GM12891 (cell line): ENCODE data around the gene TTC9B.

Source experiments
- DNase-seq: peaks from one replicate; pipeline ENCODE4 v3.0.0; 2011; ENCODE audit warnings: low spot score; ENCODE audit not compliant: insufficient read length
- FAIRE-seq: peaks from 2 replicates; lab custom pipeline; 2011; peaks lifted over from hg19 to GRCh38; lab: Jason Lieb, UNC
- PAX5 ChIP-seq: IDR thresholded peaks from 2 replicates; pipeline ENCODE4 v1.6.1; 2011; ENCODE audit warnings: low read length, moderate library complexity, mild to moderate bottlenecking; ENCODE audit not compliant: insufficient read depth, severe bottlenecking
- POLR2A ChIP-seq: IDR thresholded peaks from 2 replicates; pipeline ENCODE4 v1.6.1; 2011; ENCODE audit warnings: low read depth, low read length, control low read depth
- POLR2AphosphoS5 ChIP-seq: IDR thresholded peaks from 2 replicates; pipeline ENCODE4 v1.6.1; 2011; ENCODE audit warnings: low read depth, low read length, control low read depth
- POU2F2 ChIP-seq: IDR thresholded peaks from 2 replicates; pipeline ENCODE4 v1.6.1; 2011; ENCODE audit warnings: low read depth, mild to moderate bottlenecking, control low read depth, low read length, moderate library complexity
- SPI1 ChIP-seq: IDR thresholded peaks from 2 replicates; pipeline ENCODE4 v1.6.1; 2011; ENCODE audit warnings: low read depth, low read length, control low read depth
- TAF1 ChIP-seq: IDR thresholded peaks from 2 replicates; pipeline ENCODE4 v1.6.1; 2011; ENCODE audit warnings: low read depth, low read length, control low read depth

Gene TTC9B

GRCh38 chr19:40249781-40250180, 31.6 kb upstream of the TTC9B start:
- FAIRE-seq (no peak), DNase-seq (no peak)
- no peak for TF ChIP-seq POU2F2
- no peak for TF ChIP-seq POLR2AphosphoS5
- TF ChIP-seq TAF1 = no peak
- no peak for TF ChIP-seq PAX5
- TF ChIP-seq SPI1 = no peak
- TF ChIP-seq POLR2A = no peak

- DNase-seq (no peak), FAIRE-seq (no peak)
- TF ChIP-seq PAX5 (no peak), POLR2A (no peak), TAF1 (no peak), POU2F2 (no peak), POLR2AphosphoS5 (no peak), SPI1 (no peak)
Observed at GRCh38 chr19:40249201-40249600, 31.0 kb upstream of the TTC9B start.

- no peak for FAIRE-seq
- no peak for DNase-seq
- TF ChIP-seq POLR2AphosphoS5 (no peak), POLR2A (no peak)
Observed at GRCh38 chr19:40247735-40248262, 29.6 kb upstream of the TTC9B start.

DNA sequence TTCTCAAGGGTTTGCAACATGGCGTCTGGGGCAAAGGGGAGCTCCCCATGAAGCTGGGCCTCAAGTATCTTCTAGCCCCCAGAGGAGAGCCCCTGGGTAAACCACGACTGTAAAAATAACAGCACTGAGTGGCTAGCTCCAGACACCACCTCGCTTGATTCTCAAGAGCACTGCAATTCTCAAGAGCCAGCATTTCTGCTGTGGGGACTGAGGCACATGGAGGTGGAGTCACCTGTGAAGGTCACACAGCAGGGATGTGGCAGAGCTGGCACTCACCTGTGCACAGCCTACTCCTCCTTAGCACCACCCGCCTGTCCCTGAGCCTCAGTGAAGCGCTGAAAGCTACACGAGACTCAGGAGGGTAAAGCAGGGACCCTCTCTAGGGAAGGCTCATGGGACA, 29.0 kb upstream of the TTC9B start:
- FAIRE-seq = no peak
- DNase-seq = no peak
- TF ChIP-seq POLR2AphosphoS5 (no peak), POLR2A (no peak), PAX5 (no peak), TAF1 (no peak), POU2F2 (no peak), SPI1 (no peak)

GRCh38 chr19:40246292-40247073, 28.3 kb upstream of the TTC9B start:
- no peak for FAIRE-seq
- DNase-seq = no peak
- TF ChIP-seq POLR2AphosphoS5 (no peak), POU2F2 (no peak), TAF1 (no peak), PAX5 (no peak), SPI1 (no peak), POLR2A (no peak)

DNA sequence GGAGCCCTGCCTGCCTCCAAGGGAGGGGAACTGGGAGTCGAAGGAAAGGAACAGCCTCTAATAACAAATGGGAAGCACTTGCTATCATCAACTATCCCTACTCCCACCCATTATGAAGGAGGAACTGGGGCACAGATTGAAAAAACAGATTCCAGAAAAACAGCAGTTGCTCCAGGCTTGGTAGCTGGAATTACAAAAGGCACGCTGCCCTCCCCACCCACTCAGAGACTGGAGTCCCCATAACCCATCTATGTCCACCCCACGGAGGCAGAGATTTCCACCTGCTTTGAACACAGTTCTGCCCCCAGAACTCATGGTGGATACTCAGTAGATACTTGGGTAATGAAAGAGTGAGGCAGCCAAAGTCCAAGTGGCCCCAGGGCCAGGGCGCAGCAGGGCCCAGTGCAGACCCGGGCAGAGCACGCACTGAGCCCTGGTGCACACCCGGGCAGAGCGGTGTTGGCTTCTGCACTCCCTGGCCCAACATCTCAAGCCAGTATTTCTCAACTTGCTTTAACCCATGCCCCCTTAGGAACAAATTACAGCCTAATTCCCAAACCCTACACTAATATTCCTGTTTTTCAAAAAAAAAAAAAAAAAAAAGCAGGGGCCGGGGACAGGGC, 27.4 kb upstream of the TTC9B start:
- TF ChIP-seq POLR2AphosphoS5 (no peak), POU2F2 (no peak), TAF1 (no peak)
- FAIRE-seq (no peak), DNase-seq (no peak)

DNA sequence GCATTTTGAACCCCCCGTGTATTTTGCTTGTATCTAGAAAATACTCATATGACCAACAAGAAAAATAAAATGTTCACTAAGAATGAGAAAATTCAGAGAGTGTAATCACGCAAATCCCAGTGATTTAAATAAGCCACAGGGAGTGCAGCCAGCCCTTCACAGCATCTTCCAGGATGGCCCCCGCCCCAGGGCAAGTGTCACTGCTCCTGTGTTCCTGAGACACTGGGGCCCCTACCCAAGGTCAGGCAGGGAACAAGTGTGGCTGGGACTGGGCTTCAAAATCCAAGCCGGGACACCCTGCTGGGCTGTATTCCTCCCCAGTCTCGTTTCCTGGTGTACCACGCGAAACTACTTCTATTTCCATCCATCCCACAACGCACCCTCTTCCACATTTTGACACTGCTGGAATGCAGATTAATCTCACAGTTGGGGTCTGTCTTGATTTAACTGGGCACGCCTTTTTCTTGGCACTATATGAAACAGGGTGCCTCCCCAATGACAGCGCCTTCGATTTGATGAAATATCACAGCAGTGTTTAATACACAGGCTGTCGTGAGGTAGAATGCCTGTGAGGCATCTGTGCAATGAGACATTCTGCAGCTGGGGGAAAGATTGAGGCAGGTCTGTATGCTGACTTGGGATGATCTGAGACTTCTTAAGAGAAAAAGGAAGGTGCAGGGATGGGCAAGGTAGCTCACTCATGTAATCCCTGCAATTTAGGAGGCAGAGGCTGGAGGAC, 26.6 kb upstream of the TTC9B start:
- TF ChIP-seq SPI1 = no peak
- TF ChIP-seq POLR2A = no peak
- TF ChIP-seq TAF1 = no peak
- no peak for TF ChIP-seq PAX5
- no peak for TF ChIP-seq POU2F2
- no peak for FAIRE-seq
- no peak for DNase-seq

GRCh38 chr19:40243181-40243580, 25.0 kb upstream of the TTC9B start:
- FAIRE-seq (no peak), DNase-seq (no peak)
- TF ChIP-seq TAF1 (no peak), POU2F2 (no peak), SPI1 (no peak), PAX5 (no peak), POLR2AphosphoS5 (no peak), POLR2A (no peak)

DNA sequence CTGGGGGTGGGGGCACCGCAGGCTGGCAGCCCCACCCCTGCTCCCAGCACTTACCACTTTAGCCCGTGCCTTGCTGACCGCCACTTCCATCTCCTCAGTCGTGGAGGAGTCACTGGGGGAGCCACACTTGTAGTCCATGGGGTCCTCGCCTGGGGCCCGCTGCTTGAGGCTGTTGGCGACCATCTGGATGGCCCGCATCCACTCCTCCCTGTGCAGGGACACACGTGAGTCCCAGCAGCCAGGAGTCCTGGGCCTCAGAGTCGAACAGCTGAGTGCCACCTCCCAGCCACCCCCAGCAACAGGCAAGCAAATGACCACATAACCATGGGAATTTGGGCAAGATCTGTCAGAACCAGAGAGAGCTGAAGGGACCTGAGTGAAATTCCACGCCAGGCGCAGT, 24.3 kb upstream of the TTC9B start:
- no peak for DNase-seq
- no peak for FAIRE-seq
- TF ChIP-seq POU2F2 (no peak), POLR2A (no peak), POLR2AphosphoS5 (no peak), PAX5 (no peak), TAF1 (no peak), SPI1 (no peak)

- TF ChIP-seq PAX5 (no peak), POLR2AphosphoS5 (no peak)
- no peak for FAIRE-seq
Observed at GRCh38 chr19:40241809-40242384, 23.7 kb upstream of the TTC9B start.

More at GRCh38 chr19:40241809-40242384, 23.7 kb upstream of the TTC9B start:
- no peak for DNase-seq
